Panc1 (cell line): ENCODE measurements around the gene PPIL6.

Source experiments
- POLR2AphosphoS5 ChIP-seq: IDR thresholded peaks from 2 replicates; pipeline ENCODE4 v1.6.1; 2012; ENCODE audit warnings: mild to moderate bottlenecking, low read depth, low read length, moderate library complexity
- REST ChIP-seq, 2 experiments: IDR thresholded peaks; 2 replicates each; pipeline ENCODE4 v1.6.1; 2011 to 2012; ENCODE audit warnings: low read depth in 2 of 2, control low read depth in 1 of 2, low read length in 1 of 2, mild to moderate bottlenecking in 1 of 2, moderate library complexity in 1 of 2; ENCODE audit not compliant: insufficient read depth in 1 of 2
- SIN3A ChIP-seq: IDR thresholded peaks from 2 replicates; pipeline ENCODE4 v1.6.1; 2012; ENCODE audit warnings: low read depth, mild to moderate bottlenecking, low read length, moderate library complexity, borderline replicate concordance; ENCODE audit not compliant: insufficient read depth
- TCF7L2 ChIP-seq: IDR thresholded peaks from 2 replicates; pipeline ENCODE4 v1.6.1; 2011; ENCODE audit warnings: mild to moderate bottlenecking, low read depth, low read length, inconsistent platforms
- TF ChIP-seq, protein P1 (sequence below): fragments of 450-650 bp; IDR thresholded peaks from 2 replicates; pipeline ENCODE4 v1.5.1; 2017; ENCODE audit warnings: mild to moderate bottlenecking

DNA sequence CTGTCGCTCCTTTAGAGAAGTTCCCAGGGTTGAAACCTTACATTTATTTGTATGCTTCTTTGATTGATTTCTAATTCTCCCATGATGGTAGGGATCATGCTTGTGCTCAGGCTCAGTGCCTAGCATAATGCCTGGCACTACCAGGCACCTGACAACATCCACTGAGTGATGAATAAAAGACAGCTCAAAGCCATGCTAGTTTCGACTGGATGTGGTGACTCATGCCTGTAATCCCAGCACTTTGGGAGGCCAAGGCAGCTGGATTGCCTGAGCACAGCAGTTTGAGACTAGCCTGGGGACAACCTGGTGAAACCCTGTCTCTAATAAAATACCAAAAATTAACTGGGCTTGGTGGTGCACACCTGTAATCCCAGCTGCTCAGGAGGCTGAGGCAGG, 46.5 kb downstream of the PPIL6 start:
- TF ChIP-seq, protein P1, sequence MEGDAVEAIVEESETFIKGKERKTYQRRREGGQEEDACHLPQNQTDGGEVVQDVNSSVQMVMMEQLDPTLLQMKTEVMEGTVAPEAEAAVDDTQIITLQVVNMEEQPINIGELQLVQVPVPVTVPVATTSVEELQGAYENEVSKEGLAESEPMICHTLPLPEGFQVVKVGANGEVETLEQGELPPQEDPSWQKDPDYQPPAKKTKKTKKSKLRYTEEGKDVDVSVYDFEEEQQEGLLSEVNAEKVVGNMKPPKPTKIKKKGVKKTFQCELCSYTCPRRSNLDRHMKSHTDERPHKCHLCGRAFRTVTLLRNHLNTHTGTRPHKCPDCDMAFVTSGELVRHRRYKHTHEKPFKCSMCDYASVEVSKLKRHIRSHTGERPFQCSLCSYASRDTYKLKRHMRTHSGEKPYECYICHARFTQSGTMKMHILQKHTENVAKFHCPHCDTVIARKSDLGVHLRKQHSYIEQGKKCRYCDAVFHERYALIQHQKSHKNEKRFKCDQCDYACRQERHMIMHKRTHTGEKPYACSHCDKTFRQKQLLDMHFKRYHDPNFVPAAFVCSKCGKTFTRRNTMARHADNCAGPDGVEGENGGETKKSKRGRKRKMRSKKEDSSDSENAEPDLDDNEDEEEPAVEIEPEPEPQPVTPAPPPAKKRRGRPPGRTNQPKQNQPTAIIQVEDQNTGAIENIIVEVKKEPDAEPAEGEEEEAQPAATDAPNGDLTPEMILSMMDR = no peak
- TF ChIP-seq REST (IDR thresholded peaks at IDR 0.05; ENCODE audit: insufficient read depth in 1 of 2, low read depth in 2 of 2, low read length in 1 of 2) (no peak), POLR2AphosphoS5 (no peak), TCF7L2 (no peak), SIN3A (no peak)
